ENCODE measurements around the gene GET4.
A peak's percentile ranks its signal among the peaks of the same experiment; 100 is the strongest.
"Not testable (repeated sequence)": the region's sequence is repeated elsewhere in the genome, so short reads cannot be mapped to it uniquely, and the experiment has no call there.

GET4 gene

DNA sequence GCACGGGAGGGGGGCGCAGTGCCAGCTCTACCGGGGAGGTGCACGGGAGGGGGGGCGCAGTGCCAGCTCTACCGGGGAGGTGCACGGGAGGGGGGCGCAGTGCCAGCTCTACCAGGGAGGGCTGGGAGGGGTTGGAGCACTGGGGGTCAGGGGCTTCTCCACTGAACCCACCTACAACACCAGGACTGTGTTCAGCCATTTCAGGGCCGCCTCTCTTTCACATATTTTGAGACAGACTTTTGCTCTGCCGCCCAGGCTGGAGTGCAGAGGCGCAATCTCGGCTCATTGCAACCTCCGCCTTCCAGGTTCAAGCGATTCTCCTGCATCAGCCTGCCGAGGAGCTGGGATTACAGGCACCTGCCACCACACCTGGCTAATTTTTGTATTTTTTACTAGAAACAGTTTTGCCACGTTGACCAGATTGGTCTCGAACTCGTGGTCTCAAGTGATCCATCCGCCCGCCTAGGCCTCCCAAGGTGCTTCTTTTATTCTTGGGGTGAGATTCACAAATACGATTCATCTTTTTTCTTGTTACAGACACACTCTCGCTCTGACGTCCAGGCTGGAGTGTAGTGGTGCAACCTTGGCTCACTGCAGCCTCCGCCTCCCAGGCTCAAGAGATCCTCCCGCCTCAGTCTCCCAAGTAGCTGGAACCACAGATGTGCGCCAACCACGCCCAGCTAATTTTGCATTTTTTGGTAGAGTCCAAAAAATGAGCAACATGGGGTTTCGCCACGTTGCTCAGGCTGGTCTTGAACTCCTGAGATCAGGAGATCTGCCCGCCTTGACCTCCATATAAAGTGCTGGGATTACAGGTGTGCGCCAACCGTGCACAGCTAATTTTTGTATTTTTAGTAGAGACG is 41.1 kb downstream of the GET4 start:
- no peak for DNase-seq

DNA sequence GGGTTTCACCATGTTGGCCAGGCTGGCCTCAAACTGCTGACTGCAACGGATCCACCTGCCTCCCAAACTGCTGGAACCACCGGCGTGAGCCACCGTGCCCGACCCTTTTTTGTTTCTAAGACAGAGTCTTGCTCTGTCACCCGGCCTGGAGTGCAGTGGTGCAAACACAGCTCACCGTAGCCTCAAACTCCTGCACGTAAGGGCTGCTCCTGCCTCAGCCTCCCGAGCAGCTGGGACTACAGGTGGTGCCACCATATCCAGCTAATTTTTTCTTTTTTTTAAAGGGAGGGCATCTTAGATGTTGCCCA is 41.7 kb downstream of the GET4 start:
- no peak for DNase-seq

DNA sequence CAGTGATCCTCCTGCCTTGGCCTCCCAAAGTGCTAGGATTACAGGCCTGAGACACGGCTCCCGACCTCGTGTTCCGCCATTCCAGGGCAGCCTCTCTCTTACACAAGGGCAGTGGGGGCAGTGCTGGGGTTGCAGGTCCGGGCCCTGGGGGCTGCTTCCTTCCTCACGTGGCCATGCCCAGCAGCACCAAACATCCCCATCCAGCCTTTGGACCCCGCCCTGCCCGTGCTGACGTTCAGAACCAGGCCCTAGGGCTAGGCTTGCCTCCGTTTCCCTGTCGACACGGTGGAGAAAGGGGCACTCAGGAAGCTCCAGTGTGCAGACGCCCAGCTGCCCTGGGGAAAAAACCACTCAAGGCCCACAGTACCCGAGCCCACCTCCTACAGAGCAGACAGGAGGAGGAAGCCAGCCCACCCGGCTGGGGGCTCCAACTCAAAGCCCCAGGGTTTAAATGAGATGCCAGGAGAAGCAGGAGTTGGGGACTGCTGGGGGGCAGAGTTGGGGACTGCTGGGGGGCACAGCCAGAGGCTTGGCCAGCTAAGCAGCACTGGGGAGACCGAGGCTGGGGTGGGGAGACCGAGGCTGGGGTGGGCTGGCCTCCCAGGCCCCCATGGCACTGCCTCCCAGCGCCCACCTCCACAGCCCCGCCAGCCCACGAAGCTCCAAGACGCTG is 42.2 kb downstream of the GET4 start:
- no peak for DNase-seq

DNA sequence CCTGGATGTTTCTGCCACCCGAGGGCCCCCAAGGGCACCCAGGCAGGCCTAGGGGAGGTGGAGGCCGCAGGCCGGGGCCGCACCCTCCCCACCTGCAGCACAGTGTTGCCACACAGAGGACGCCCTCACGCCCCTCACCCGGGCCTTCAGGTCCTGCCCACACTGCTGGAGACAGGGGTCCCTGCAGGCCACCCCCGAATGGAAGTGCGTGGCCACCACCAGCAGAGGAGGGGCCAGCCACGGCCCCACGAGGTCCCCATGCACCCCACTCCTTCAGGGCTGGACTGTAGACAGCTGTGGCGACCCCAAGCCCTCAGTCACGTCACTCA is 42.7 kb downstream of the GET4 start:
- DNase-seq = no peak

DNA sequence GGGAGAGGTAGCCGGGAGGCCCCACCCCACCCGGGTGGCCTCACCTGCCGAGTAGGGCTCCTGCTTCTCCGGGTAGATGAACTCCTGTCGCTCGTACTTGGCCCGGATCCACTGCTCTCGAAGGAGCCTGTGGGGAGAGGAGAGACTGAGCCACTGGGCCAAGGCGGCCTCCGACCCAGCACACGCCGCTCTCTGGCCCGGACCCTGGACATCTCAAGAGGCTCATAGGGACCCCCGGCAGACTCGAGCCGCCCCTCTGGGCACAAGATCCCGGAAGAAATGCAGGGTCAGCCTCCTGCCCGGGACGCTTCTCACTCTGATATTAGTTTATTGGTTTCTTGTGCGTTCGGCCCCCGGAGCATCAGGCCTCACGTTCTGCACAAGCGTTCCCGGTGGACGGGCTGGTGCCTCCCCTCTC is 43.6 kb downstream of the GET4 start:
- DNase-seq = no peak

DNA sequence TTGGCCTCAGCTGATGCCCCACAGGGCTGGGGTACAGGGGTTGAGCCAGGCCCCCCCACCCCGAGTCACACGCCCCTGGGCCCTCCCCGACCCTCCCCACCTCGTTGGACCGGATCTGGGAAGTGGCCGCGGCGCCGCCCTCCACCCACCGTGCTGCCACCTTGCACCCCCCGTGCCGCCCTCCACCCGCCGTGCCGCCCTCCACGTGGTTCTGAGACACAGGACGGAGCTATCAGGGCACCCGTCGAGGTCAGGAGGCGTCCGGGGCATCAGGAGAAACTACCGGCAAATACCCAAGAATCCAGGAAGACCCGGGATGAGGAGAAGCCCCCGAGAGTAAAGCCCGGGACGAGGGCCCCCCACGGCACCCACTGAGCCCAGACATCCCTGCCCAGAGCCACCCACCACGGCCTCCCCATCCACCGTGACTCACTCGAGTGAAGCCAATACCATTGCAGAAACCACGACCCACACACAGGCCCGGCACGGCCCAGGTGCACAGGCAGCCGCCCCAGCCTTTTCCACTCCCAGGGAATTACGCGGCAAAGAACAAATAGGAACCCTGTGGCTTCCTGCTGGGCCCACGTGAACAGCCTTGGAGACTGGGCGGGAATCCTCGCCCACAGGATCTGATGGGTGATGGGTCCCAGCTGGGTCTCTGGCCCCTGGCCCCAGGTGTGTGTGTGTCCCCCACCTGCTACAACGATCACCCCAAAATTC is 44.2 kb downstream of the GET4 start:
- DNase-seq = no peak

DNA sequence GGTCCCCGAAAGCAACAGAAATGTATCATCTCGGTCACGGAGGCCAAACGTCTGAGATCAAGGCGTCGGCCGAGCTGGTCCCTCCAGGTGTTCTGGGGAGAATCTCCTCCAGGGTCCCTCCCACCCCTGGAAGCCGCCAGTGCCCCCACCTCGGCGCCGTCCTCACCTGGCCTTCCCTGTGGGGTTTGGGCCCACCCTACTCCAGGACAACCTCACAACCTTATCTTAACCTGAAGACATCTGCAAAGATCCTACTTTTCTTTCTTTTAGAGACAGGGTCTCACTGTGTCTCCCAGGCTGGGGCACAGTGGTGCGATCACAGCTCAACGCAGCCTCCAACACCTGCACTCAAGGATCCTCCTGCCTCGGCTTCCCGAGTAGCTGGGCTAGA is 44.7 kb downstream of the GET4 start:
- DNase-seq = no peak

DNA sequence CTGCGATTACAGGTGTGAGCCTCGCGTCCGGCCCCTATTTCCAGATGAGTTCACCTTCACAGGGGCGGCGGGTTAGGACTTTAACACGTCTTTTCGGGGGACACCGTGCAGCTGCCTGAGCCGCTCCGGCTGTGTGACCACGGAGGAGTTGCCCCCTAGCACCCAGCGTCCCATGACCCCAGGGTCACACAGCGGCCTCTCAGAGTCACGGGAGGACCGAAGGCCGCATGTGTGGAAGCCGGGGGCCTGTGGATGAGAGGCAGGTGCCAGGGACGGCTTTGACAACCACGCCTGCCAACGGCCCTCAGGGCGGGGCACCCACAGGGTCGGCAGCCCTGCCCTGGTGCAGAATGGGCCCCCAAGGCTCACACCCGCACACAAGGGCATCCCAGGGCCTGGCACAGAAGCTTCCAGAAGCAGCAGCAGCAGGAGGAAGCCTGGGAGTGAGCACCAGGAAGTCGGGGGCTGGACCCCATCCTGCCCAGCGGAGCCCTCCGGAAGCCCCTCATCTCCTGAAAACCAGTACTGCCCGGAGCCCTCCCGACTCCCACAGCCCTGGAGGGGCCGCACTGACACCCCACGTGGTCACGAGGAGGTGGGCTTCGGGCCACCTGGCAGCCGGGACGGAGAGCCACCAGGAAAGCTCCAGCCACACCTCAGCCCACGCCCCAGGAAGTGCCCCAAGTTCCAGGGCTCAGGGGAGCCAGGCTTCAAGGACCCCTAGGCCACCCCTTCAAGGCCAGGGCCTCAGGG is 45.4 kb downstream of the GET4 start:
- DNase-seq = no peak

DNA sequence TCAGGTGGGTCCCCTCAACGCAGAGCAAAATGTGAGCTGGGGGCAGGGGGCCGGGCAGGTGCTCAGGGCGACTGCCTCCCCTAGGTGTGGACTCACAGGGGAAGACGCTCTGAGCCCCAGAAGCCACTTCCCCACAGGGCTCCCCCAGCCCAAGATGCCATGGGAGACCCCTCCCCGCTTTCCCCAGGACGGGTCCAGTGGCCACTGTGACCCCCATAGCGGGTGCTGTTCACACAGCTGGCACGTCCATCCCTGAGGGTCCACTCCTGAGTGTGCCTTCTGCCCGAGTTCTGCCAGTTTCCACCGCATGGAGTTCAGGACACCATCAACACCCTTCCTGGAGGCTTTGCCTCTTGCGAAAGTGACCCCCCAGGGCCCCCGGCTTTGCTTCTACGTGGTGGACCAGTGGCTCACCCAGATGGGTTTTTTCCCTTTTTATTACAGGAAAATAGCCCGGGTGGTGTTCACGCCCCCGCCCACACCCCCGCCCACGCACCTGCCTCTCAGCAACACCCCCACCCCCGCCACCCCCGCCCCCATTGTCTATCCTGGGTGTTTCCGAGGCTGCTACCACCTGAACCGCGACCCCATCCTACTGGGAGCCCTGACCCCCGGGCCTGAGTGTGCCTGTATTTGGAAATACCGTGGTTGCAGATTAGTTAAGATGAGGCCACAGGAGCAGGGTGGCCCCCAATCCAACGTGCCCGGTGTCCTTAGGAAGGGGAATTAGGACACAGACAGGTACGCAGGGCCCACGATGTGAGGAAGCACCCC is 46.2 kb downstream of the GET4 start:
- DNase-seq = no peak

DNA sequence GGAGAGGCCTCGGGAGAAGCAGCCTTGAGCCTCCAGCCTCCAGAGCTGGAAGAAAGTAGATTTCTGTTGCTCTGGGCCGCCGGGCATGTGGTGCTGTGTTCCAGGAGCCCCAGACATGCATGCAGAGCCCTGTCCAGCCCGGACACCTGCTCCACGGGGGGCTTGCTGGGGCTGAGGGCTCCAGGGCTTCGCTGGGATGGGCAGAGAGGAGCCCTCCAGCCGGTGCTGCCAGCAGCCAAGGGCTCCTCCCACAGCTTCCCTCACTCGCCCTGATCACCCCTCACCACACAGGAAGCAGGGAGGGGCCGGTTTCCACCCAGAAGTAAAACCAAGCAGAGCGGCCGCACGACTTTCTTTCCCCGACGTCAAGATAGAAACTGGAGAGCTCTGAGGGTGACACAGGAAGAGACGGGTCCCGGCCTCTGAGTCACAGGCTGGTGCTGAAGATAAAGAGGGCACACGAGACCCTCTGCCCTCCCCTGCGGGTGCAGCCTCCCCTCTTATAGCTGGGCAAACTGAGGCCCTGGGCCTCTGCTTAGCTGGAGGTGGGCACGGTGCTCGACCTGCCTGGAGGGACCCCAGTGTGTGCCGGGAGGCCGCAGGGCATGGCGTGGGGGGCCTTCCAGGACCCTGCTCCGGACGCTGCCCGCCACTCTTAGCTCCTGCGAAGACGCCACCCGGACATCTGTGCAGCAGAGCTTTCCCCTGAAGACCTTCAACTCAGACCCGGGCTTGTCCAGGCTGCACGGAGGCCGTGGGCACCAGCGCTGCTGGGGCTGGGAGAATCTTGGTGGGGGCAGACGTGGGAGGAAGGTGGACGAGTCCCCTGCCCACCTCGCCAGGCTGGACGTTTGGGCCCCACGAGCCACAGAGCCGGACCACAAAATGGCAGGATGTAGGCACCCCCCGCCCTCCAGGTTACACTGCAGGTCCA is 47.0 kb downstream of the GET4 start:
- DNase-seq = peak; percentile 79

DNA sequence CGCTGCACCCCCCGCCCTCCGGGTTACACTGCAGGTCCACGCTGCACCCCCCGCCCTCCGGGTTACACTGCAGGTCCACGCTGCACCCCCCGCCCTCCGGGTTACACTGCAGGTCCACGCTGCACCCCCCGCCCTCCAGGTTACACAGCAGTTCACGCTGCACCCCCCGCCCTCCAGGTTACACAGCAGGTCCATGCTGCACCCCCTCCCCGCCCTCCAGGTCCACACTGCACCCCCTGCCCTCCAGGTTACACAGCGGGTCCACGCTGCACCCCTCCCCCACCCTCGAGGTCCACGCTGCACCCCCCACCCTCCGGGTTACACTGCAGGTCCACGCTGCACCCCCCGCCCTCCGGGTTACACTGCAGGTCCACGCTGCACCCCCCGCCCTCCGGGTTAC is 47.7 kb downstream of the GET4 start:
- not testable (repeated sequence) for DNase-seq

DNA sequence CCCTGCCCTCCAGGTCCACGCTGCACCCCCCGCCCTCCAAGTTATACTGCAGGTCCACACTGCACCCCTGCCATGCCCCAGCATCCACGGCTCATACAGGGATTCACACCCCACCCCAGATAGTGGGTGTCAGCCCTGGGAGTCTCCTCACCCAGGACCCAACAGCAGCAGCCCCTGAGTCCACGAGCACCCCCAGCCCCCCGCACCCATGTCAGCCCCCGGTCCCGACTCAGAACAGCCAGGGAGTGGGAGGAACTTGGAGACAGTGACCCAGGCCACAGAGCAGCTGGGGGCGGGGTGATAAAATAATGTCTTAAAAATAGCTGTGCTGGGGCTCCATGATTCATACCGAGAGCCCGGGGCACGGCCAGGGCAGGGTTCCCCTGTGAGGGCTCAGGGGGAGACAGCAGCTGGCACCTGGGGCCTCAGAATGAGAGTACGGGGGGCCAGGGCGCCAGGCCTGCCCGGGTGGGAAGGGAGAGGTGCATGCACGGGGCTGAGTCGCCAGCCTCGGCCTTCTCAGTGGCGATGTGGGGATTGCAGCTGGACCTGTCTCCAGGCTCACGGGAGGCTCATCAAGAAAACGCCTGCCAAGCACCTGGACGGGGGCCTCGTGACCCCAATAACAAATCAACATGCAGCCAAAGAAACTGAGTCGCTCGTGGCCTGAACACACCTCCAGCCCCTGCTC is 48.3 kb downstream of the GET4 start:
- peak; percentile 4 for DNase-seq

DNA sequence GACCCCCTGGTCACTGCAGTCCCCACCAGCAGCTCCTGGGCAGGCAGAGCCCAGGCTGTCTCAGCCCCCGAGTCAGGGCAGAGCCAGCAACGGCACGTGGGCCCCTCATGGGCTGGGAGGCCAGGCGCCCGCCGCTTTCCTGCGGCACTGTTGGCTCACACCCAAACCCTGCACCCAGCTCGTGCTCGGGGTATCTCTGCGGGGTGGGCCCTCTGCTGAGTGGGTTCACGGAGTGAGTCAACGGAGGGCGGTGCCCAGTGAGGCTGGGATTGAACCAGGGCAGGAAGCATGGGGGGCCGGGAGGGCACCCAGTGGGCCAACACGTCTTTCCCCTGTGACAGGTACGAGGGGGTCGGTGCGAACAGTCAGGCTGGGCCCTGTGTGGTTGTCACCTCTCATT is 49.2 kb downstream of the GET4 start:
- no peak for DNase-seq

DNA sequence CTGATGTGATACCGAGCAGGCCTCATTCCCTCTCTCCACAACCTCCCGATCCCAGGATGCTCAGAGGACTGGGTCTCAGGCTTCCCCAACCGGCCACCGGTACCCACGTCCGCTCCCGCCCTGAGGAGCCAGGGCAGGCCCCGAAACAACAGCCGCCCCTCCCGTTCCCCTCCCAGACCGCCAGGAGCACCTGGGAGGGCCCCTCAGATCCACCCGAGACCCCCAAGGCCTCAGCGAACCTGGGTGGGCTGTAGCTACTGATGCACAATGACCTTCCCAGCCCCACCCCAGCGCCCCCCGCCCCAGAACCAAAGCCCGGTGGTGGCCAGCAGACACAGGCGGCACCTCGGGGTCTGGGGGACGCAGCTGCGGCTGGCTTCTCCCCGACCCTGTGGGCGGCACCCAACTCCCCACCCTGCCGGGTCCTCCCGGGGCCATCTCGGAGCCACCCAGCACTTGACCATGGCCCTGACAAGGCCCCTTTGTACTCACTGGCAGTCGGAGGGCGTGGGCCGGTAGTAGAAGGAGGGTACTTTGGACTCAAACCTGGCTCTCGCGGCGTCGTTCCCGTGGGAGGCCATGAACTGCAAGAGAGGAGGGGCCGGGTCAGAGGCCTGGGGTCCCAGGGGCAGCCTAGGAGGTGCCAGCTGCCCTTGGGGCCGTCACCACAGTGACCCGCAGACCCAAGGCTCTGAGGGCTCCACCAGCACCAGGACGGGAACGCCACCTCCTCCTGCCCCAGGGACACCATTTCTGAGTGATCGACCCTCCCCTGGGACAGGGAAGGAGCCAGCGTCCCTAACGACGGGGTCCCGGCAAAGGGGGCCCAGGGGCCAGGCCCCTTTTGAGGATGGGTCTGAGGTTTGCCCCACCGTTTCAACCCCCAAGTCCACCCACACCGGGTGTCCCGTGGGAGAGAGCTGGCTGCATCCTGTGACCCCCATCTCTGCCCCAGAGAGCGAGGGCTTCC is 50.0 kb downstream of the GET4 start:
- DNase-seq = no peak

DNA sequence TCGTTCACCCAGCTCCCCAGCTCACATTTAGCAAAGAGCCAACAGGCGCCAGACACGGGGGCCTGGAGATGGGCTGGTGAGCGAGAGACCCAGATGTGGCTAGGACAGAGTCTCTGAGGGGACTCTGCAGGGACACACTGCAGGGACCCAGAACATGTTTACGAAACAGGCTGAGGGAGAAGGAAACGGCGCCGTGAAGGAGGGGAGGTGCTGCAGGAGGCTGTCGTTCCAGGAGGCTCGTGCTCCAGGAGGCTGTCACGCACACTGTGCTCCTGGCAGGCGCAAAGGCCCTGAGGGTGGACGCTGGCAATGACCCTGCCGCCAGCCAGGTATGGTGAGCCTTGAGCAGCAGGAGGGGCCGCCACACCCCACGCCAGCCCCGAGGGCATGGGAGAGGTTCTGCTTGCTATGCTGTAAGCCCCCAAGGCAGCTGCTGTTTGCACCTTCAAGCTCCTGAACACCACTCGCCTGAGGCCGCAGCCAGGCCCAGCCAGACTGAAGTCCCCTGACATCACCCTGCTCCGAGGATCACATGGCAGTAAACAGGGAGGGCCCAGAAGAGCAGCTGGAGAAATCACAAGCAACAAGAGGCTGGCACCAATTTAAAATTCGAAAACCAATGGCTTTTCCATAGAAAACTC is 50.8 kb downstream of the GET4 start:
- no peak for DNase-seq

DNA sequence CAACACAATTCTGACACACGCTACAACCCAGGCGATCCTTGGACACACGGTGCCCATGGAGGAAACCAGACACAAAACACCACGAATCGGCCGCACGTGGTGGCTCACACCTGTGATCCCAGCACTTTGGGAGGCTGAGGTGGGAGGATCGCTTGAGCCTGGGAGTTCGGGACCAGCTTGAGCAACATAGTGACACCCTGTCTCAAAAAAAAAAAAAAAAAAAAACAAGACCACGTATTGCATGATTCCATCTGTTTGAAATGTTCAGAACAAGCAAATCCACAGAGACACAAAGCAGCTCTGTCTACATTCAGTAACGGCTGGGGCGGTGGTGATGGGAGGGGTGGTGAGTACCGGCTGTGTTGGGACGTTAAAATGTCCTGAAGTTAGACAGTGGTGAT is 53.0 kb downstream of the GET4 start:
- DNase-seq = no peak

DNA sequence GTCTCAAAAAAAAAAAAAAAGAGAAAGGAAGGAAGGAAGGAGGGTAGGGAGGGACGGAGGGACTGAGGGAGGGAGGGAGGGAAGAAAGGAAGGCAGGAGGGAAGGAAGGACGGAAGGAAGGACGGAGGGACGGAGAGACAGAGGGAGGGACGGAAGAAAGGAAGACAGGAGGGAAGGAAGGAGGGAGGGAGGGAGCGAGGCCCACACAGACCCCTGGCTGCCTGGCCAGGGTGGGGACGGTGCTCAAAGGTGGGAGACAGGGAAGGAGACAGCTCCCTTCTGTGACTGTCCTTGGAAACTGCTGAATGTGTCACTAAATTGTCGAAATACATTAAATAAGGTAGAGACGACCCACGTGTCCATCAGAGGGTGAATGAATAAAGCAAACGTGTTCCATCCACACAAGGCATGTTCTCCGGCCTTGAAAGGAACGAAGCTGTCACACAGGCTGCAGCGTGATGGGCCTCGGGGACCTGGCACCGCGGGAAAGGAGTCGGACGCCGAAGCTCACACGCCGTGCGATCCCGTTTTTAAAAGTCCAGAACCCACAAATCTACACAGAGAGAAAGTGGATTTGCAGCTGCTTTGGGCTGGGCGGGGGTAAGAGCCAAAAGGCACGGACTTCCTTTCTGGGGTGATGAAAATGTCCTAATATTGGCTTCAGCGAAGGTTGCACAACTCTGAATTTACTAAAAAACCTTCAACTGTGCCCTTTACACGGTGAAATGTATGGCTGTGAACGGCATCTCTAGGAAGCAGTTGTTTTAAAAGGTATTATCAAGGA is 54.8 kb downstream of the GET4 start:
- DNase-seq = no peak
